HepG2 (cell line): ENCODE results near the gene MVP. TPM values are rescaled to one million over a fixed set of nuclear protein-coding genes. Genes with fewer than 3 reads are reported as not detected.

Experiments used
- BORCS8-MEF2B ChIP-seq: sonication (generic); formaldehyde crosslinking; IDR thresholded peaks from 2 replicates; pipeline ENCODE4 v1.8.0; 2022; ENCODE audit warnings: mild to moderate bottlenecking, missing genetic modification reagents
- FOXA3 ChIP-seq: IDR thresholded peaks from 2 replicates; pipeline ENCODE4 v1.6.1; 2016; ENCODE audit warnings: missing genetic modification reagents, missing compliant biosample characterization
- HOXA3 ChIP-seq: sonication (generic); formaldehyde crosslinking; IDR thresholded peaks from 2 replicates; pipeline ENCODE4 v1.5.0; 2020; ENCODE audit warnings: missing genetic modification reagents
- IKZF1 ChIP-seq: fragments of 450-650 bp; IDR thresholded peaks from 2 replicates; pipeline ENCODE4 v1.7.1; 2016
- MTF1 ChIP-seq: sonication (generic); formaldehyde crosslinking; IDR thresholded peaks from 2 replicates; pipeline ENCODE4 v1.5.0; 2020; ENCODE audit warnings: missing genetic modification reagents
- MYC ChIP-seq: sonication (generic); formaldehyde crosslinking; IDR thresholded peaks from 2 replicates; pipeline ENCODE4 v1.9.0; 2021; ENCODE audit warnings: missing genetic modification reagents, borderline replicate concordance
- NRL ChIP-seq: sonication (generic); formaldehyde crosslinking; IDR thresholded peaks from 2 replicates; pipeline ENCODE4 v1.5.0; 2020; ENCODE audit warnings: missing genetic modification reagents, mild to moderate bottlenecking, moderate library complexity, borderline replicate concordance
- POLR2A ChIP-seq, 2 experiments: IDR thresholded peaks; 2 replicates each; pipeline ENCODE4 v1.6.1; 2011; ENCODE audit warnings: low read depth in 2 of 2, low read length in 2 of 2, mild to moderate bottlenecking in 1 of 2, moderate library complexity in 1 of 2; ENCODE audit not compliant: insufficient read depth in 1 of 2
- POLR2AphosphoS5 ChIP-seq: IDR thresholded peaks from 2 replicates; pipeline ENCODE4 v1.6.1; 2012; ENCODE audit warnings: low read depth, low read length
- SYNCRIP ChIP-seq: fragments of 200-400 bp; formaldehyde crosslinking; IDR thresholded peaks from 2 replicates; pipeline ENCODE4 v1.6.1; 2018; ENCODE audit warnings: mild to moderate bottlenecking, low read depth, low read length; ENCODE audit not compliant: insufficient read depth
- TP53 ChIP-seq: sonication (generic); formaldehyde crosslinking; conservative IDR thresholded peaks from 2 replicates; pipeline ENCODE4 v1.4.0; 2020; ENCODE audit warnings: missing genetic modification reagents
- YEATS4 ChIP-seq: sonication (generic); formaldehyde crosslinking; IDR thresholded peaks from 2 replicates; pipeline ENCODE4 v1.4.0; 2020; ENCODE audit warnings: missing genetic modification reagents, borderline replicate concordance
- ZMYM4 ChIP-seq: sonication (generic); formaldehyde crosslinking; IDR thresholded peaks from 2 replicates; pipeline ENCODE4 v1.8.1; 2023; ENCODE audit warnings: mild to moderate bottlenecking, missing genetic modification reagents
- ZNF207 ChIP-seq: fragments of 450-650 bp; IDR thresholded peaks from 2 replicates; pipeline ENCODE4 v1.6.1; 2016; ENCODE audit warnings: antibody characterized with exemption, borderline replicate concordance
- ZNF543 ChIP-seq: sonication (generic); formaldehyde crosslinking; IDR thresholded peaks from 2 replicates; pipeline ENCODE4 v1.4.0; 2020; ENCODE audit warnings: mild to moderate bottlenecking, missing genetic modification reagents
- ZNF841 ChIP-seq: sonication (generic); formaldehyde crosslinking; IDR thresholded peaks from 2 replicates; pipeline ENCODE4 v1.8.1; 2023; ENCODE audit warnings: missing genetic modification reagents, borderline replicate concordance
- polyA plus RNA-seq, 8 experiments: library from polyadenylated mRNA; depleted of rRNA in 3 of 8; stranded (reverse) in 7 of 8; unstranded in 1 of 8; fragments of >200 nt; fragmentation: Illumina TruSeq in 4 of 8; extraction: Trizol in 4 of 8; gene quantifications; 2 replicates each; pipeline versions ENCODE4 v1.2.1 to v1.2.3, GENCODE V29; 2011 to 2016; ENCODE audit warnings: low read depth in 4 of 8, missing spikeins in 1 of 8, mixed read lengths in 1 of 8; ENCODE audit not compliant: insufficient read depth in 1 of 8
- total RNA-seq, 5 experiments: library from RNA; depleted of rRNA; stranded (reverse); fragments of >200 nt; fragmentation: Illumina TruSeq; extraction: Trizol; gene quantifications; 2 replicates each; pipeline ENCODE4 v1.2.3, GENCODE V29; 2016; ENCODE audit warnings: low read depth in 1 of 5
- TF ChIP-seq, protein P1 (sequence below): IDR thresholded peaks from 2 replicates; pipeline ENCODE4 v1.6.1; 2018; ENCODE audit warnings: missing genetic modification reagents, mild to moderate bottlenecking, missing compliant biosample characterization
- TF ChIP-seq, protein P2 (sequence below): sonication (generic); formaldehyde crosslinking; IDR thresholded peaks from 2 replicates; pipeline ENCODE4 v1.4.0; 2020; ENCODE audit warnings: missing genetic modification reagents, borderline replicate concordance
- TF ChIP-seq, protein P3 (sequence below): sonication (generic); formaldehyde crosslinking; IDR thresholded peaks from 2 replicates; pipeline ENCODE4 v1.4.0; 2020; ENCODE audit warnings: low read depth, mild to moderate bottlenecking, missing genetic modification reagents
- TF ChIP-seq, protein P4 (sequence below): sonication (generic); formaldehyde crosslinking; IDR thresholded peaks from 2 replicates; pipeline ENCODE4 v1.4.0; 2020; ENCODE audit warnings: missing genetic modification reagents
- TF ChIP-seq, protein P5 (sequence below): IDR thresholded peaks from 2 replicates; pipeline ENCODE4 v1.6.1; 2016; ENCODE audit warnings: mild to moderate bottlenecking, missing biosample characterization, missing genetic modification reagents
- TF ChIP-seq, protein P6 (sequence below): sonication (generic); formaldehyde crosslinking; IDR thresholded peaks from 2 replicates; pipeline ENCODE4 v1.9.0; 2022; ENCODE audit warnings: missing genetic modification reagents, mild to moderate bottlenecking, borderline replicate concordance
- TF ChIP-seq, protein P7 (sequence below): sonication (generic); formaldehyde crosslinking; IDR thresholded peaks from 2 replicates; pipeline ENCODE4 v1.4.0; 2020; ENCODE audit warnings: mild to moderate bottlenecking, missing genetic modification reagents

MVP gene
- total and polyA plus RNA-seq, 2 of the 13 experiments (the other 11 are each of a cell fraction or from before 2014, with no cell fraction given), result 22.9 to 43.5 TPM

DNA sequence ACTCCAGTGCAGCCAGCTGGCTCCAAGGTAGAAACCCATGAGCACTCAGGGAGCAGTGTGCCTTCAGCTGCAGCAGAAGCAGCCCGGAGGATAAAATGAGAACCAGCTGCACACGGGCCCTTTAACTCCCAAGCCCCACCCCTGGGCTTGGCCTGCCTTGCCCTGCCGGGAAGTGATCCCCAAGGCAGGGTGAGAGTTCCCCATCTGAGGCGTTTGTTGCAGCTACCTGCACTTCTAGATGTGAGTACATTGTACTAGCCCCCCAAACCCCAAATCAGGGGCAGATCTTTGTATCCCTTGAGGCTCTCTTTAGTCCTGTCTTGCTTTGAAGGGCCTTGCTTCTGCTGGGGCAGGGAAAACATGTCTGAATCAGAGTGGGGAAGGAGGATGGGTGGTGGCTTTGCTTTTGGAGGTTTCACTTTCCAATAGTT, at the start of gene MVP (continued):
- TF ChIP-seq, protein P1, sequence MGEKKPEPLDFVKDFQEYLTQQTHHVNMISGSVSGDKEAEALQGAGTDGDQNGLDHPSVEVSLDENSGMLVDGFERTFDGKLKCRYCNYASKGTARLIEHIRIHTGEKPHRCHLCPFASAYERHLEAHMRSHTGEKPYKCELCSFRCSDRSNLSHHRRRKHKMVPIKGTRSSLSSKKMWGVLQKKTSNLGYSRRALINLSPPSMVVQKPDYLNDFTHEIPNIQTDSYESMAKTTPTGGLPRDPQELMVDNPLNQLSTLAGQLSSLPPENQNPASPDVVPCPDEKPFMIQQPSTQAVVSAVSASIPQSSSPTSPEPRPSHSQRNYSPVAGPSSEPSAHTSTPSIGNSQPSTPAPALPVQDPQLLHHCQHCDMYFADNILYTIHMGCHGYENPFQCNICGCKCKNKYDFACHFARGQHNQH (CRISPR knock-in tag), result 0 out of 2 replicates have a peak, but pooled peaks have one; percentile 44
- TF ChIP-seq, protein P2, sequence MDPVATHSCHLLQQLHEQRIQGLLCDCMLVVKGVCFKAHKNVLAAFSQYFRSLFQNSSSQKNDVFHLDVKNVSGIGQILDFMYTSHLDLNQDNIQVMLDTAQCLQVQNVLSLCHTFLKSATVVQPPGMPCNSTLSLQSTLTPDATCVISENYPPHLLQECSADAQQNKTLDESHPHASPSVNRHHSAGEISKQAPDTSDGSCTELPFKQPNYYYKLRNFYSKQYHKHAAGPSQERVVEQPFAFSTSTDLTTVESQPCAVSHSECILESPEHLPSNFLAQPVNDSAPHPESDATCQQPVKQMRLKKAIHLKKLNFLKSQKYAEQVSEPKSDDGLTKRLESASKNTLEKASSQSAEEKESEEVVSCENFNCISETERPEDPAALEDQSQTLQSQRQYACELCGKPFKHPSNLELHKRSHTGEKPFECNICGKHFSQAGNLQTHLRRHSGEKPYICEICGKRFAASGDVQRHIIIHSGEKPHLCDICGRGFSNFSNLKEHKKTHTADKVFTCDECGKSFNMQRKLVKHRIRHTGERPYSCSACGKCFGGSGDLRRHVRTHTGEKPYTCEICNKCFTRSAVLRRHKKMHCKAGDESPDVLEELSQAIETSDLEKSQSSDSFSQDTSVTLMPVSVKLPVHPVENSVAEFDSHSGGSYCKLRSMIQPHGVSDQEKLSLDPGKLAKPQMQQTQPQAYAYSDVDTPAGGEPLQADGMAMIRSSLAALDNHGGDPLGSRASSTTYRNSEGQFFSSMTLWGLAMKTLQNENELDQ, result peak; percentile 10; the same call in 1 of the 2 replicates
- TF ChIP-seq BORCS8-MEF2B (no peak), NRL (CRISPR knock-in tag) (no peak), TP53 (peak; percentile 62; the same call in 1 of the 2 replicates), POLR2AphosphoS5 (peak; percentile 68), ZNF841 (CRISPR knock-in tag) (no peak), MYC (peak; percentile 61; the same call in 1 of the 2 replicates), MTF1 (peak; percentile 90; the same call in 1 of the 2 replicates), ZNF543 (CRISPR knock-in tag) (no peak), POLR2A (IDR thresholded peaks at IDR 0.05; ENCODE audit: insufficient read depth in 1 of 2, low read depth in 2 of 2, low read length in 2 of 2) (0 out of 4 replicates have a peak, but pooled peaks of 1 of the 2 experiments have one; percentile 7), ZNF207 (no peak), YEATS4 (CRISPR knock-in tag) (0 out of 2 replicates have a peak, but pooled peaks have one; percentile 9), FOXA3 (no peak), IKZF1 (no peak), SYNCRIP (no peak), ZMYM4 (CRISPR knock-in tag) (no peak), HOXA3 (CRISPR knock-in tag) (0 out of 2 replicates have a peak, but pooled peaks have one; percentile 21)
- TF ChIP-seq, protein P3, sequence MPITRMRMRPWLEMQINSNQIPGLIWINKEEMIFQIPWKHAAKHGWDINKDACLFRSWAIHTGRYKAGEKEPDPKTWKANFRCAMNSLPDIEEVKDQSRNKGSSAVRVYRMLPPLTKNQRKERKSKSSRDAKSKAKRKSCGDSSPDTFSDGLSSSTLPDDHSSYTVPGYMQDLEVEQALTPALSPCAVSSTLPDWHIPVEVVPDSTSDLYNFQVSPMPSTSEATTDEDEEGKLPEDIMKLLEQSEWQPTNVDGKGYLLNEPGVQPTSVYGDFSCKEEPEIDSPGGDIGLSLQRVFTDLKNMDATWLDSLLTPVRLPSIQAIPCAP (CRISPR knock-in tag), result no peak
- TF ChIP-seq, protein P4, sequence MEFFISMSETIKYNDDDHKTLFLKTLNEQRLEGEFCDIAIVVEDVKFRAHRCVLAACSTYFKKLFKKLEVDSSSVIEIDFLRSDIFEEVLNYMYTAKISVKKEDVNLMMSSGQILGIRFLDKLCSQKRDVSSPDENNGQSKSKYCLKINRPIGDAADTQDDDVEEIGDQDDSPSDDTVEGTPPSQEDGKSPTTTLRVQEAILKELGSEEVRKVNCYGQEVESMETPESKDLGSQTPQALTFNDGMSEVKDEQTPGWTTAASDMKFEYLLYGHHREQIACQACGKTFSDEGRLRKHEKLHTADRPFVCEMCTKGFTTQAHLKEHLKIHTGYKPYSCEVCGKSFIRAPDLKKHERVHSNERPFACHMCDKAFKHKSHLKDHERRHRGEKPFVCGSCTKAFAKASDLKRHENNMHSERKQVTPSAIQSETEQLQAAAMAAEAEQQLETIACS, result no peak
- TF ChIP-seq, protein P5, sequence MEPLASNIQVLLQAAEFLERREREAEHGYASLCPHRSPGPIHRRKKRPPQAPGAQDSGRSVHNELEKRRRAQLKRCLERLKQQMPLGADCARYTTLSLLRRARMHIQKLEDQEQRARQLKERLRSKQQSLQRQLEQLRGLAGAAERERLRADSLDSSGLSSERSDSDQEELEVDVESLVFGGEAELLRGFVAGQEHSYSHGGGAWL (CRISPR knock-in tag), result 0 out of 2 replicates have a peak, but pooled peaks have one; percentile 8
- TF ChIP-seq, protein P6, sequence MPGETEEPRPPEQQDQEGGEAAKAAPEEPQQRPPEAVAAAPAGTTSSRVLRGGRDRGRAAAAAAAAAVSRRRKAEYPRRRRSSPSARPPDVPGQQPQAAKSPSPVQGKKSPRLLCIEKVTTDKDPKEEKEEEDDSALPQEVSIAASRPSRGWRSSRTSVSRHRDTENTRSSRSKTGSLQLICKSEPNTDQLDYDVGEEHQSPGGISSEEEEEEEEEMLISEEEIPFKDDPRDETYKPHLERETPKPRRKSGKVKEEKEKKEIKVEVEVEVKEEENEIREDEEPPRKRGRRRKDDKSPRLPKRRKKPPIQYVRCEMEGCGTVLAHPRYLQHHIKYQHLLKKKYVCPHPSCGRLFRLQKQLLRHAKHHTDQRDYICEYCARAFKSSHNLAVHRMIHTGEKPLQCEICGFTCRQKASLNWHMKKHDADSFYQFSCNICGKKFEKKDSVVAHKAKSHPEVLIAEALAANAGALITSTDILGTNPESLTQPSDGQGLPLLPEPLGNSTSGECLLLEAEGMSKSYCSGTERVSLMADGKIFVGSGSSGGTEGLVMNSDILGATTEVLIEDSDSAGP (CRISPR knock-in tag), result peak; percentile 99
- TF ChIP-seq, protein P7, sequence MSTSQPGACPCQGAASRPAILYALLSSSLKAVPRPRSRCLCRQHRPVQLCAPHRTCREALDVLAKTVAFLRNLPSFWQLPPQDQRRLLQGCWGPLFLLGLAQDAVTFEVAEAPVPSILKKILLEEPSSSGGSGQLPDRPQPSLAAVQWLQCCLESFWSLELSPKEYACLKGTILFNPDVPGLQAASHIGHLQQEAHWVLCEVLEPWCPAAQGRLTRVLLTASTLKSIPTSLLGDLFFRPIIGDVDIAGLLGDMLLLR (CRISPR knock-in tag), result 0 out of 2 replicates have a peak, but pooled peaks have one; percentile 37
